ENCODE data around the gene KRTAP10-4. TPM values are rescaled to one million over a fixed set of nuclear protein-coding genes. Genes with fewer than 3 reads are reported as not detected.

KRTAP10-4 gene
- total RNA-seq, 1 donor from 2014 or later: not detected

DNA sequence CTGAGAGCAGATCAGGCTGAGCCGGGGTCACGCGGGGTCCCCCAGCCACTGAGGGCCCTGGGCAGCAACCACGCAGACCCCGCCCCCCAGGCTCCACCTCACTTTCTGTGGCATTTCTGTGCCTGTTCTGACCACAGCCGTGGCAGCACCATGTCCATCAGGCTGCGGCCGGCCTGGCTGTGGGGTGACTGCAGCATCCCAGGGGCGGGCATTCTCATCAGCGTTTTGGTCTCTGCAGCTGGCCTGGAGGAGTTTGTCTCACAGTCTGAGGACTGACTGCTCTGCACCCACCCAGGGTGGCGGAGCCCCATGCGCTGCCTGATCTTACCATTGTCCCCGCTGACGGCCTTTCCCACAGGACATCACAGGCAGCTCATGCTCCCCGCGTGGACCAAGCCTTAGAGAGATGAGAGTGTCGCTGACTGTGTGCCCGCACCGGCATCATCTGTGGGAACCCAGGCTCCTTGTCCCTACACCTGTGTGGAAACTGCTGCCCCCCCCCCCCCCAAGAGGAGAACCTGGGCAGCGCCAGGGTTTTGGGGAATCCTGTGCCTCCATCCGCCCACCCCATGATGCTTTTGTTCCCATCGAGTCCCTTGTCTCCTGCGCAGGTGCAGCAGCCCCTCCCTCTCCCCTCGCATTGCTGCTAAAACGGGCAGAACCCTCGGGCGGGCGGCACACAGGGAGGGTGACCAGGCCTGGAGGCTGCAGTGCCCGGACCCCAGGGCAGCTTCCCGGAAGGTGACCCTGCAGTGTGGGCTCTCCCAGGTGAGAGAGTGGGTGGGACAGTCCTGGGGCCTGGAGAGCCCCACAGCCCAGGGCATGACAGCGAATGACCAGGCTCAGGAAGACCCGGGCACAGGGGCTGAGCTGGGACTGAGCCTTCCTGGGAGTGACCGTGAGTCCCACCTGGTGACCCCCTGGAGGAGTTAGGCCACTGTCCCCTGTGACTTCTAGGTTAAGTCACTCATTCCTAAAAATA is 35.3 kb upstream of the KRTAP10-4 start:
- H3K4me1 Mint-ChIP-seq: no peaks in the 10 kb centered on the region
- ChIA-PET POLR2A (no interaction called here), CTCF (no interaction called here)
- H3K4me3 Mint-ChIP-seq: no peak overlapping the region
- no peak for DNase-seq
- intact Hi-C loops (cut with micrococcal nuclease): no loop called here
- peaks cover 8% of the 10 kb centered on the region for H3K27me3 Mint-ChIP-seq
- no peak overlapping the region for H3K27ac Mint-ChIP-seq
- H3K9me3 Mint-ChIP-seq: peaks cover 3% of the 10 kb centered on the region
- TF ChIP-seq CTCF (IDR thresholded peaks at IDR 0.05): no peak
- no peaks in the 10 kb centered on the region for H3K36me3 Mint-ChIP-seq (ENCODE audit: low read depth)
- no peak for ATAC-seq (ENCODE audit: low read depth)

- Mint-ChIP-seq H3K27ac (no peak overlapping the region), H3K9me3 (peaks cover 3% of the 10 kb centered on the region), H3K36me3 (ENCODE audit: low read depth) (no peaks in the 10 kb centered on the region), H3K4me1 (no peaks in the 10 kb centered on the region), H3K27me3 (peaks cover 8% of the 10 kb centered on the region), H3K4me3 (no peak overlapping the region)
- no peak for DNase-seq
- ChIA-PET POLR2A (no interaction called here), CTCF (no interaction called here)
- ATAC-seq (ENCODE audit: low read depth): no peak
- intact Hi-C loops (cut with micrococcal nuclease): no loop called here
- no peak for TF ChIP-seq CTCF (IDR thresholded peaks at IDR 0.05)
Measured at GRCh38 chr21:44539046-44539445, 34.5 kb upstream of the KRTAP10-4 start.

- intact Hi-C loops (cut with micrococcal nuclease): no loop called here
- POLR2A ChIA-PET: no interaction called here
- no peak within 1 kb of the TSS for H3K4me3 Mint-ChIP-seq
Measured at GRCh38 chr21:44539991-44540666, 33.4 kb upstream of the KRTAP10-4 start, which contains the start of gene KRTAP10-1. KRTAP10-1 (minus strand) TSS chr21:44540195; CDS start chr21:44540150, 45 bp downstream.

GRCh38 chr21:44540741-44541288 is 32.7 kb upstream of the KRTAP10-4 start:
- ATAC-seq (ENCODE audit: low read depth) (no peak), DNase-seq (no peak)
- Mint-ChIP-seq H3K4me1 (no peaks in the 10 kb centered on the region), H3K27me3 (peaks cover 8% of the 10 kb centered on the region), H3K9me3 (peaks cover 5% of the 10 kb centered on the region), H3K27ac (no peak overlapping the region), H3K36me3 (ENCODE audit: low read depth) (no peaks in the 10 kb centered on the region), H3K4me3 (no peak overlapping the region)
- intact Hi-C loops (cut with micrococcal nuclease): no loop called here
- POLR2A ChIA-PET: no interaction called here
- CTCF ChIA-PET: no interaction called here
- TF ChIP-seq CTCF (IDR thresholded peaks at IDR 0.05): no peak

More at GRCh38 chr21:44539991-44540666, 33.4 kb upstream of the KRTAP10-4 start, which contains the start of gene KRTAP10-1:
- ATAC-seq (ENCODE audit: low read depth): no peak
- no peaks in the 10 kb centered on the region for H3K9me3 Mint-ChIP-seq
- CTCF ChIA-PET: no interaction called here
- H3K27ac Mint-ChIP-seq: no peak within 1 kb of the TSS
- no peaks in the 10 kb centered on the region for H3K4me1 Mint-ChIP-seq
- DNase-seq: no peak
- H3K27me3 Mint-ChIP-seq: peaks cover 8% of the 10 kb centered on the region
- H3K36me3 Mint-ChIP-seq (ENCODE audit: low read depth): no peaks in the 10 kb centered on the region
- no peak for TF ChIP-seq CTCF (IDR thresholded peaks at IDR 0.05)

DNA sequence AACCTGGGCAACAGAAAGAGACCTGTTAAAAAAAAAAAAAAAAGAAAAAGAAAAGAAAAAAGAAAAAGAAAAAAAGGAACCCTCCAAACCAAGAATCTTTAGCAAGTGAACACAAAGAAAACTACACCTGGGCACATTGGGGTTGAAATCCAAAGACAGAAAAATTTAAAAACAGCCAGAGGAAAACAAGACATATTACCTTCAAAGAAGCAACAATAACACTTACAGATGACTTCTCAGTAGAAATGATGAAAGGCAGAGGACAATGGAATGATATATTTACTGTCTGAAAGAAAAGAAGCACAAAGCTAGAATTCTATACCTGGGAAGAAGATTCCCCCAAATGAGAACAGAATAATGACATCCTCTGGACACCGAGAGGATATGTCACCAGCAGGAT is 30.8 kb upstream of the KRTAP10-4 start:
- TF ChIP-seq CTCF (IDR thresholded peaks at IDR 0.05): no peak
- Mint-ChIP-seq H3K27ac (no peak overlapping the region), H3K4me3 (no peak overlapping the region), H3K36me3 (ENCODE audit: low read depth) (peaks cover 6% of the 10 kb centered on the region), H3K4me1 (peaks cover 6% of the 10 kb centered on the region), H3K27me3 (peaks cover 8% of the 10 kb centered on the region), H3K9me3 (peaks cover 15% of the 10 kb centered on the region)
- ATAC-seq (ENCODE audit: low read depth): no peak
- intact Hi-C loops (cut with micrococcal nuclease): no loop called here
- CTCF ChIA-PET: no interaction called here
- DNase-seq: no peak
- POLR2A ChIA-PET: no interaction called here

All from activated B cell treated with CpG ODN at 0.5 μM for 24 hours (primary cell).